HUES6 (cell line): ENCODE data around the gene NPTXR.

Experiments
- H3K27ac ChIP-seq: 2 replicates; pipeline ENCODE4 v1.7.0; 2013; ENCODE audit warnings: low read depth, mild to moderate bottlenecking, low read length, inconsistent platforms
- H3K27me3 ChIP-seq: 2 replicates; pipeline ENCODE4 v1.6.1; 2013; ENCODE audit warnings: low read length; ENCODE audit not compliant: control insufficient read depth, insufficient read depth
- H3K36me3 ChIP-seq: 2 replicates; pipeline ENCODE4 v1.6.1; 2013; ENCODE audit warnings: low read length; ENCODE audit not compliant: control insufficient read depth, insufficient read depth
- H3K4me1 ChIP-seq: 2 replicates; pipeline ENCODE4 v1.6.1; 2013; ENCODE audit warnings: low read length; ENCODE audit not compliant: control insufficient read depth, insufficient read depth
- H3K4me3 ChIP-seq: 2 replicates; pipeline ENCODE4 v1.5.1; 2013; ENCODE audit warnings: low read depth, low read length
- H3K9ac ChIP-seq: one replicate; pipeline ENCODE4 v1.6.1; 2013; ENCODE audit warnings: mild to moderate bottlenecking, low read length
- H3K9me3 ChIP-seq: 2 replicates; pipeline ENCODE4 v1.6.1; 2013; ENCODE audit warnings: low read depth, low read length; ENCODE audit not compliant: control insufficient read depth, insufficient read depth

NPTXR gene

DNA sequence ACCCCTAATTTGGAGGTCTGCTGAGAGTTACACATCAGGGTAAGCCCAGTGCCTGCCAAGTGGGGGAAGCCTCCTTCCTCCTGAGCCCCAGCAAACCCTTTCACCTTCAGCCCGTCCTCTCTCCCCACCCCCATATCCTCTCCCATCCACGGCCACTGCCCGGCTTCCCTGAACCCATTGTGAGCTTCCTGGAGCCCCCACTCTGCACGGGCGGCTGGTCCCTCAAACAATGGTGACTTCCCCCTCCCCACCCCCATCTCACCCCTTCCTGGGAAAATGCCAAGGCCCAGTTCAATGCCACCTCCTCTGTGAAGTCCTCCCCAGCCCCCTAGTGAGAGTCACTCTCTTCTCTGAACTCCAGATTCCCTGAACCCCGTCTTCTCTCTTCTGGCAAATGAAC, 67.7 kb downstream of the NPTXR start:
- Histone ChIP-seq H3K9ac (no peak overlapping the region), H3K9me3 (no peaks in the 10 kb centered on the region), H3K27ac (no peak overlapping the region), H3K36me3 (no peaks in the 10 kb centered on the region), H3K4me1 (no peaks in the 10 kb centered on the region; the same call in 1 of the 2 replicates), H3K4me3 (no peak overlapping the region), H3K27me3 (no peaks in the 10 kb centered on the region)

DNA sequence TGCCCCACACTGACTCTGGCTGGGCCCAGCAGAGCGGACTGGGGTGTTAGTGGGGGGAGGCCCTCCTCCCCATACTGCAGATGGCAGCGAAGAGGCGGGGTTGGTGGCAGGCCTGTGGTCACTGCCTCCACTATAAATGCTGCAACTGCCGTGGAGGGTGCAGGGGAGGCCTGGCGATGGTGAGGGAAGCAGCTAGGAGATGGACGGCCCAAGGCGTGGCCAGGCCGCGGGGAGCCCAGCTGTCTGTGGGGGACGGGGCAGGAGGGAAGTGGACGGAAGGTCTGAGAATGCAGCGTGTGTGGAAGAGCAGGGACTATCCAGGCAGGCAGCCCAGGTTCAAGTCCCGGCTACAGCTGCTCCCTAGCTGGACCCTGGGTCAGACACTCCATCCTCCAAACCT, 68.2 kb downstream of the NPTXR start:
- H3K36me3 ChIP-seq: no peaks in the 10 kb centered on the region
- no peak overlapping the region for H3K4me3 ChIP-seq
- no peak overlapping the region for H3K9ac ChIP-seq
- no peaks in the 10 kb centered on the region for H3K27me3 ChIP-seq
- H3K27ac ChIP-seq: no peak overlapping the region
- no peaks in the 10 kb centered on the region; the same call in 1 of the 2 replicates for H3K4me1 ChIP-seq
- no peaks in the 10 kb centered on the region for H3K9me3 ChIP-seq

DNA sequence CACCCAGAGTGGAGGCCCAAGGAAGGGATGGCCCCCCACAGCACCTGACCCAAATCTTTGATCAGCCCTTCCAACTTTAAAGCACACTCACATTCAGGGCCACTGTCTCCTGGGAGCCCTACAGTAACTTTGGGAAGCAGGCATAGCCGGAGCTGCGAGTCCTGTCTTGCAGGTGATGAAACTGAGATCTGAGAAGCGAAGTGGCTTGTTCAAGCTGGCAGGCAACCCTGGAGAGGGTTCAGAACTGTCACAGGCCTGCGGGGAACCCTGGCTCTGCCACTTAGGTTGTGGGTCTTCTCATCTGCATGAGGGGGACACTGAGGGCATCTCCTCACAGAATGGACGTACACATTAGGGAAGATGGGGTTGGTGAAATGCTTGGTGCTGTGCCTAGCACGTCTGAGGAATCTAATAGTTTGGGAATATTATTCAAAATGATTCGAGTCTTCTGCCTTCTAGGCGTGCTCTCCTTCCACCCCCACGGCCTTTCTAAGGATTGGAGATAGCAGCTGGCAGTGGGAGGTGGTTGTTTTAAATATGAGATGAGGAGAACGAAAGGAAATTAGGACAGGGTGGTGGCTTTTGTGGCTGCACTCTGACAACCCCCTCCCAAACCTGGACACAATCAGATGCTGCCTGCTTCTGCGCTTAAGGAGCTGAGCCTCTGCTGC, 69.2 kb downstream of the NPTXR start:
- no peak overlapping the region for H3K9ac ChIP-seq

DNA sequence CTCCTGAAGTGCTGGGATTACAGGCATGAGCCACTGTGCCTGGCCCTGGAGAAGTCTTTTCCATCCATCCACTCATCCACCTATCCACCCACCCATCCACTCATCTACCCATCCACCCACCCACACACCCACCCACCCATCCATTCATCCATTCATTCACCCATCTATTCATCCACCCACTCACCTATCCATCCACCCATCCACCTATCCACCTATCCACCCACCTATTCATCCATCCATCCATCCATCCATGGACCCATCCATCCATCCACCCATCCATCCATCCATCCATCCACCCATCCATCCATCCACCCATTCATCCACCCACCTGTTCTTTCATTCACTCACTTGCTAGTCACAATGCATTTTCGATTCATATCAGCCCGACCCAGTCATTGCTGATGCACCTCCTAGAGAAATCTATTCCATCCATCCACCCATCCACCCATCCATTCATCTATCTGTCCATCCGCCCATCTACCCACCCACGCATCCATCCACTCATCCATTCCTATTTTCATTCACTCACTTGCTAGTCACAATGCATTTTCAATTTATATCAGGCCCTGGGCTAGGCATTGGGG, 70.4 kb downstream of the NPTXR start:
- no peaks in the 10 kb centered on the region for H3K27me3 ChIP-seq
- no peak overlapping the region for H3K4me3 ChIP-seq
- H3K27ac ChIP-seq: no peak overlapping the region

More for the DNA sequence above, 69.2 kb downstream of the NPTXR start:
- no peaks in the 10 kb centered on the region for H3K9me3 ChIP-seq
- H3K27ac ChIP-seq: no peak overlapping the region
- no peaks in the 10 kb centered on the region; the same call in 1 of the 2 replicates for H3K4me1 ChIP-seq
- no peak overlapping the region for H3K4me3 ChIP-seq
- H3K27me3 ChIP-seq: no peaks in the 10 kb centered on the region
- no peaks in the 10 kb centered on the region for H3K36me3 ChIP-seq

DNA sequence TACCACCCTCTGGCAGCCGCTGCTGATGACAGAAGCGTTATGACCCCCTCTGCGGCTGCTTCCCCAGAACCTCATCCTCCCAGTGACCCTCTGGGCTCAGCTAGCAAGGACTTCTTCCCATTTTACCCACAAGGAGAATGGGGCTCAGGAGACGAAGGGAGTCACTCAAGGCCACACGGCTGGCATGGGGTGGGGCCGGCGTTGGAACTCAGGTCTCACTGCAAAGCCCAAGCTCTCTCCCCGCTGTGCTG, 71.3 kb downstream of the NPTXR start:
- Histone ChIP-seq H3K4me1 (no peaks in the 10 kb centered on the region; the same call in 1 of the 2 replicates), H3K27ac (no peak overlapping the region), H3K9ac (no peak overlapping the region), H3K9me3 (no peaks in the 10 kb centered on the region), H3K27me3 (peaks cover 2% of the 10 kb centered on the region; the same call in 1 of the 2 replicates), H3K36me3 (no peaks in the 10 kb centered on the region), H3K4me3 (no peak overlapping the region)

More for the DNA sequence above, 70.4 kb downstream of the NPTXR start:
- Histone ChIP-seq H3K9ac (no peak overlapping the region), H3K36me3 (no peaks in the 10 kb centered on the region), H3K4me1 (no peaks in the 10 kb centered on the region; the same call in 1 of the 2 replicates), H3K9me3 (no peaks in the 10 kb centered on the region)

DNA sequence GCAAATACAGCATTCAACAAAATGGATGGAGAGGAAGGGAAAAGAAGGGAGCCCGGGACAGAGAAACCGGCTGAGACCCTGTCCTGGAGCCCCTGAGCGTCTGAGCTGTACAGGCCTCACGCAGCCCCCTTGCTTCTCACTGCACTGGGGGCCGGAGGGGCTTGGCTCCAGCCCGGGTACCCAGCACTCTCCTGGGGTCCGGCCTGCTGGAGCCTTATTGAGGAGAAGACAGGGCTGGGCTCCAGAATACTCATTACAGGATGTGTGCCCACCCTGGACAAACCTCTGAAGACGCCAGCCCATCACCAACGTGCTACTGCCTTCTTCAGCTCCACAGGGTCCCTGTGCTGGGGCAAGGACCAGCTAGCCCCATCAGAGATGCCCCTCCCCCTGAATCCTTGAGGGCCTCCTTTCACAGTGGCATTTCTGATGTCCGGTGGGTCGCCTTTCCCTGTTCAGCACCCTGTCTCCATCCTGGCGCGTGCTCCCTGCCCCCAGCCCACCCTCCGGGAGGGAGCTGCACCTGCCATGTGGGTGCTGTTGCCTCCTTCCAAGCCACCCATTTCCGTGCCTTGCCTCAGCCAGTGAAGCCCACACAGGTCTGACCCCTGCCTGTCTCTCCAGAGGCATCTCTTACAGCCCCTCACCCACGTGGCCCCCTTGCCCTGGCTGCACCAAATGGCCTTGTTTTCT, 73.4 kb downstream of the NPTXR start:
- H3K27ac ChIP-seq: no peak overlapping the region
- H3K36me3 ChIP-seq: no peaks in the 10 kb centered on the region
- H3K4me1 ChIP-seq: 0 out of 2 replicates have a peak, but pooled peaks cover 3% of the 10 kb centered on the region
- H3K27me3 ChIP-seq: peaks cover 2% of the 10 kb centered on the region; the same call in 1 of the 2 replicates
- H3K4me3 ChIP-seq: no peak overlapping the region
- H3K9me3 ChIP-seq: no peaks in the 10 kb centered on the region
- no peak overlapping the region for H3K9ac ChIP-seq
